ENCODE results near the gene SYK. TPM values are rescaled to one million over a fixed set of nuclear protein-coding genes. Genes with fewer than 3 reads are reported as not detected.
A peak's percentile ranks its signal among the peaks of the same experiment; 100 is the strongest.

SYK gene
- total and polyA plus RNA-seq, 2 of the 4 experiments (the other 2 are of a cell fraction) = not detected

- Histone ChIP-seq H2BK120ac (ENCODE audit: low read depth, low read length) (no peak overlapping the region), H3K4me1 (ENCODE audit: control insufficient read depth, insufficient read depth, low read length) (no peaks in the 10 kb centered on the region), H2AK9ac (replicated peaks; ENCODE audit: low read depth, low read length, poor library complexity) (no peak overlapping the region), H2BK20ac (ENCODE audit: low read depth, low read length) (no peak overlapping the region), H3K23ac (ENCODE audit: low read depth, low read length) (no peak overlapping the region), H3K56ac (ENCODE audit: extremely low read depth, insufficient read depth, low read length) (no peak overlapping the region), H2BK5ac (ENCODE audit: low read depth, low read length, poor library complexity, severe bottlenecking) (no peak overlapping the region), H3K27ac (ENCODE audit: insufficient read depth, low read length) (no peak overlapping the region), H4K91ac (ENCODE audit: insufficient read depth, low read depth, low read length) (no peak overlapping the region), H4K5ac (ENCODE audit: low read depth, low read length) (no peak overlapping the region), H2AFZ (replicated peaks; ENCODE audit: low read length, poor library complexity) (no peak overlapping the region), H3K9me1 (ENCODE audit: insufficient read depth, low read length) (0 out of 2 replicates have a peak, but pooled peaks cover 3% of the 10 kb centered on the region), H3K14ac (replicated peaks; ENCODE audit: low read depth, low read length) (no peak overlapping the region), H3K79me1 (ENCODE audit: low read depth in 1 of 2, low read length in 2 of 2) (no peaks in the 10 kb centered on the region), H2AK5ac (ENCODE audit: low read depth, low read length) (no peak overlapping the region), H3K4ac (ENCODE audit: low read depth, low read length) (no peak overlapping the region), H4K20me1 (ENCODE audit: insufficient read depth, low read length) (no peaks in the 10 kb centered on the region), H3K9me3 (ENCODE audit: control insufficient read depth, insufficient read depth, low read length) (peaks cover 8% of the 10 kb centered on the region), H4K8ac (ENCODE audit: low read depth in 2 of 2, low read length in 2 of 2) (no peak overlapping the region), H3K4me3 (ENCODE audit: insufficient read depth, low read depth, low read length) (no peak overlapping the region), H3K27me3 (ENCODE audit: control insufficient read depth, insufficient read depth, low read length) (peaks cover 10% of the 10 kb centered on the region), H3K18ac (ENCODE audit: low read depth, low read length) (no peak overlapping the region), H3K9ac (ENCODE audit: low read depth, low read length) (no peak overlapping the region), H2BK15ac (ENCODE audit: low read depth, low read length) (no peak overlapping the region), H3K36me3 (ENCODE audit: control insufficient read depth, insufficient read depth, low read length) (no peaks in the 10 kb centered on the region), H3K4me2 (ENCODE audit: low read depth, low read length) (no peak overlapping the region)
- TF ChIP-seq SMC3 (IDR thresholded peaks at IDR 0.05; ENCODE audit: low read depth, low read length) (no peak), CTCF (conservative IDR thresholded peaks at IDR 0.05; ENCODE audit: low read depth, low read length) (peak; percentile 34), RAD21 (IDR thresholded peaks at IDR 0.05; ENCODE audit: low read length) (peak; percentile 23; the same call in 1 of the 2 replicates)
- ChIA-PET POLR2A (ENCODE audit: unreplicated experiment) (no interaction called here), CTCF (interaction anchor here (0.5 to 0.6 kb wide), 2 partner anchors 23 to 1639 kb away, joined by 3 read pairs; no protein-coding TSS in a partner anchor)
- no CpG with 5 or more reads among the region's 3 CpGs for WGBS, 2 experiments (ENCODE audit: extremely low coverage in 2 of 2, insufficient read length in 1 of 2)
- dilution Hi-C loops (cut with HindIII; ENCODE audit: low sequenced_read_pairs, unreplicated experiment) = no loop called here
- DNase-seq (peak; percentile 27), ATAC-seq (ENCODE audit: low read depth) (peak; percentile 74)
- no TSS peak for BruUV-seq (replicated peaks)
- intact Hi-C loops (cut with micrococcal nuclease) = no loop called here
- in situ Hi-C loops (cut with MboI; ENCODE audit: low sequenced_read_pairs) = no loop called here
These were observed 96.6 kb downstream of the SYK start for GRCh38 chr9:90898228-90898627.
